ENCODE measurements around the gene RAB36.

The RAB36 gene

DNA sequence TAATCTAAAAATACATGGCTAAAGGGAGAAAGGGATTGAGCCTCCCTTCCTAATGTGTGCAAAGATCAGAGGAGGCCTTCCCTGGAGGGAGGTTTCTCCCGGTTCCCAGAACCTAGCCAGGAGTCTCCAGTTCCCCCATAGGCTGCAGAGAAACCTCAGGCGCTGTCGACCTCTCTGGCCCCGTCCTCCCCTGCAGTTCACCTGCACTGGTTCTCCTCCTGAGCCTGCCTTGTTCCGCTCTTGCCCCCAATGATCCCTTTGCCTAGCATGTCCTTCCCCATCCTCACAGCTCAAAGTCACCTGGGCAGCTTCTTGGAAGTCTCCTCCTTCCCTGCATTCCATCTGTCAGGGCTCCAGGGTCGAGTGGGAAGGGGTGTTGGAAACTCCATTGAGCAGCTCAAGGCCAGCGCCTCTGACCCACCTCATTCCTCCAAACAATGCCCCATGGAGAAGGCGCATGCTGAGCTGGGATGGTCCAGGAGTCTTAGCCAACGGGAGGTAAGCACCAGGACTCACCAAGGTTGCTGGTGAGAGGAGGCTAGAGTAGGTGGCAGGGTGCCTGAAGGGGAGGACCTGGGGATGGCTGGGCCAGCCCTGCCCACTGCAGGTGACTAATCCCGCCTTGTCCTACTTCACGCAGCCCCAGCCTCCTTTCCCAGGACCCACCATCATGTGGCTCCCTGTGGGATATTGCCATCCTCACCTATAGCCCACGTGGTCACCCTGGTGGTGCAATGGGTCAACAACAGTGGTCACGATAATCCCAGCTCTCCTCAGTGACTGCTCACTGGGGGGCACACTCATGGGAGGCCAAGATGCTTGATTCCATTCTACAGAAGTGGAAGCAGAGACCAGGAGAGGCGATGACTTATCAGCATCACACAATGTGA, 18.9 kb upstream of the RAB36 start:
- TF ChIP-seq TAF1 (IDR thresholded peaks at IDR 0.05; ENCODE audit: borderline replicate concordance, insufficient read depth, low read length) (no peak), SIN3A (IDR thresholded peaks at IDR 0.05; ENCODE audit: borderline replicate concordance, insufficient read depth, low read length) (no peak), POLR2AphosphoS5 (IDR thresholded peaks at IDR 0.05; ENCODE audit: low read depth, low read length) (no peak), FOXP2 (optimal IDR thresholded peaks at IDR 0.05; ENCODE audit: borderline replicate concordance, extremely low read depth, extremely low read length, insufficient read depth) (no peak)
- TF ChIP-seq, protein P1, sequence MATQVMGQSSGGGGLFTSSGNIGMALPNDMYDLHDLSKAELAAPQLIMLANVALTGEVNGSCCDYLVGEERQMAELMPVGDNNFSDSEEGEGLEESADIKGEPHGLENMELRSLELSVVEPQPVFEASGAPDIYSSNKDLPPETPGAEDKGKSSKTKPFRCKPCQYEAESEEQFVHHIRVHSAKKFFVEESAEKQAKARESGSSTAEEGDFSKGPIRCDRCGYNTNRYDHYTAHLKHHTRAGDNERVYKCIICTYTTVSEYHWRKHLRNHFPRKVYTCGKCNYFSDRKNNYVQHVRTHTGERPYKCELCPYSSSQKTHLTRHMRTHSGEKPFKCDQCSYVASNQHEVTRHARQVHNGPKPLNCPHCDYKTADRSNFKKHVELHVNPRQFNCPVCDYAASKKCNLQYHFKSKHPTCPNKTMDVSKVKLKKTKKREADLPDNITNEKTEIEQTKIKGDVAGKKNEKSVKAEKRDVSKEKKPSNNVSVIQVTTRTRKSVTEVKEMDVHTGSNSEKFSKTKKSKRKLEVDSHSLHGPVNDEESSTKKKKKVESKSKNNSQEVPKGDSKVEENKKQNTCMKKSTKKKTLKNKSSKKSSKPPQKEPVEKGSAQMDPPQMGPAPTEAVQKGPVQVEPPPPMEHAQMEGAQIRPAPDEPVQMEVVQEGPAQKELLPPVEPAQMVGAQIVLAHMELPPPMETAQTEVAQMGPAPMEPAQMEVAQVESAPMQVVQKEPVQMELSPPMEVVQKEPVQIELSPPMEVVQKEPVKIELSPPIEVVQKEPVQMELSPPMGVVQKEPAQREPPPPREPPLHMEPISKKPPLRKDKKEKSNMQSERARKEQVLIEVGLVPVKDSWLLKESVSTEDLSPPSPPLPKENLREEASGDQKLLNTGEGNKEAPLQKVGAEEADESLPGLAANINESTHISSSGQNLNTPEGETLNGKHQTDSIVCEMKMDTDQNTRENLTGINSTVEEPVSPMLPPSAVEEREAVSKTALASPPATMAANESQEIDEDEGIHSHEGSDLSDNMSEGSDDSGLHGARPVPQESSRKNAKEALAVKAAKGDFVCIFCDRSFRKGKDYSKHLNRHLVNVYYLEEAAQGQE (IDR thresholded peaks at IDR 0.05; ENCODE audit: insufficient read depth in 1 of 2, low read depth in 2 of 2, low read length in 2 of 2) = no peak

DNA sequence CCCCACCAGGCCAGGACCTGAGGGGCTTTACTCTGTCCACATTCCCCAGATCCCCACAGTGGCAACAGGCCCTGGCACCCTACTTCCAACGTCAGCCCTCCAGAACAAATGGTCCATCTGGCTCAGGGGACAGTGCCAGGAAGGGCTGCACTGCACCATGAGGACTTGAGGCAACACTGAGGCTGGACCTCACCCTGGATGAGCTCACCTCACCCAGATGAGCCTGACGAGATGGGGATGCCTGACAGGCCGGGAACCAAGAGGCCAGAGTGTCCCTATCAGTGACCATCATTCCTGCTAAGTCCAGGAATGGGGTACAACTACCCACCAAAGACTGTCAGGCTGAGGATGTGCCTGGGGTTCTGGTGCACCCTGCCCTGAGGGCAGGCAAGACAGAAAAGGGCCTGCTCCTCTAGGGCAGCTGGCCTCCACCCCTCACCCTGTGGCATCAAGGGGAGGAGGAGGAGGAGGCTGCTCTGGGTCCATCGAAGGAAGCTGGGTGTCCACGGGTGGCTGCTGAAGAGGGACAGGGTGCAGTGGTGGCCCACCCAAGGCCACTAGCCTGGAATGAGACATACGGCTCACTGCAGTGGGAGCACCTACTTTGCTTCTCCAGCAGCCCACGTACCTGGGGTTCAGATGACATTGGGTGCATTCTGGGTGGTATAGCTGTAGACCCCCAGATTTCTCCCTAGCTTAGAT, 18.1 kb upstream of the RAB36 start:
- TF ChIP-seq TAF1 (IDR thresholded peaks at IDR 0.05; ENCODE audit: borderline replicate concordance, insufficient read depth, low read length) (no peak), POLR2AphosphoS5 (IDR thresholded peaks at IDR 0.05; ENCODE audit: low read depth, low read length) (no peak), SIN3A (IDR thresholded peaks at IDR 0.05; ENCODE audit: borderline replicate concordance, insufficient read depth, low read length) (no peak), FOXP2 (optimal IDR thresholded peaks at IDR 0.05; ENCODE audit: borderline replicate concordance, extremely low read depth, extremely low read length, insufficient read depth) (no peak)
- TF ChIP-seq, protein P1 (IDR thresholded peaks at IDR 0.05; ENCODE audit: insufficient read depth in 1 of 2, low read depth in 2 of 2, low read length in 2 of 2) = no peak

DNA sequence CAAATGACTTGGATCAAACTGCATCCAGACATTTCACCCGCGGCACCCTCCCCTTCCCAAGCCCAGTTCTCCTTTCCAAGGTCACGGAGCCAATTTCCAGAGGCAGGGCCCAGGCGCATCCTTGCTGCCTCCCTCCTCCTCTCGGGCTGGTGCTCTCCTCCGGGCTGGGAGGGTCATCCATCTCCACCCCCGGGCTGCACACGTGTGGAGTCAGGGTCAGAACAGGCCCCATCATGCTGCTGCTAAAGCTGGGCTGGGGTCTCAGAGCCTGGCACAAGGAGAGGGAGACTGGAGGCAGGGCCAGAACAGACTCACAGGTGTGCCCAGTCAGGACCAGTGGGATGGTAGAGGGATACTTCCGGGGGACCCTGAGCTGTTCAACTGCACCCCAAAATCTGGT, 17.5 kb upstream of the RAB36 start:
- no peak for TF ChIP-seq TAF1 (IDR thresholded peaks at IDR 0.05; ENCODE audit: borderline replicate concordance, insufficient read depth, low read length)
- TF ChIP-seq, protein P1 (IDR thresholded peaks at IDR 0.05; ENCODE audit: insufficient read depth in 1 of 2, low read depth in 2 of 2, low read length in 2 of 2) = no peak

DNA sequence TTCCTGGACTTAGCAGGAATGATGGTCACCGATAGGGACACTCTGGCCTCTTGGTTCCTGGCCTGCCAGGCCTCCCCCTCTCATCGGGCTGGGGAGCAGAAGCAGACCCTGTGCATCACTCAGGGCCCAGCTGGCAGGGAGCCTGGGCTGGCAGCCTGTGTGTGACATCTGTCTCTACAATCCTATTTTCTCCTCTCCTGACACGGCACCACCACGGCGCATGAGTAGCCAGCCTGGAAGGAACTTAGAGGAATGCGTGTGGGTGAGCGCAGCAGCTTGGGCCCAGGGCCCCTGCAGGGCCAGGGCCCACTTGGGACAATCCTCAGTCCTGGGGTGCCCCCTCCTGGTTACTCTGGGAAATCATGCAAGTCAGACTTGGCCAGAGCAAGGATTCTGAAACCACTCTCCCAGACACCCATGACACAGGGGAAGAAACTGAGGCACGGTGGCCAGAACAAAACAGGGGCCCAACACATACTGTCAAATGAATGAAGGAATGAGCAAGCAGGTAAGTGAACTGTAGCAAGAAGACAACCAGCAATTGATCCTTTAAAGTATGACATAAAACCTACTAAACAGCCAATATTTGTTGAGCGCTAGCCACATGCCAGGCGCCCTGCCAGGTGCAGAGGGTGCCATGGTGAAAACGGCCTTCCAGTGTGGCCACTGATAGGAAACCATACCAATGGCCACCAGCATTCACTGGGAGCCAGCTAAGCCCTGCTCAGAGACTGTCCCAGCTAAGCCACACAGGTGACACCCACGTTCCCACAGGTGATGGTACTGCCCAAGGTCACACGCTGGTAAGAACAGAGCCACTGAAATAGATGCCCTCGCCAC, 16.8 kb upstream of the RAB36 start:
- TF ChIP-seq POLR2AphosphoS5 (IDR thresholded peaks at IDR 0.05; ENCODE audit: low read depth, low read length) (no peak), FOXP2 (optimal IDR thresholded peaks at IDR 0.05; ENCODE audit: borderline replicate concordance, extremely low read depth, extremely low read length, insufficient read depth) (no peak), TAF1 (IDR thresholded peaks at IDR 0.05; ENCODE audit: borderline replicate concordance, insufficient read depth, low read length) (no peak), SIN3A (IDR thresholded peaks at IDR 0.05; ENCODE audit: borderline replicate concordance, insufficient read depth, low read length) (no peak)
- TF ChIP-seq, protein P1 (IDR thresholded peaks at IDR 0.05; ENCODE audit: insufficient read depth in 1 of 2, low read depth in 2 of 2, low read length in 2 of 2) = no peak

Measured in PFSK-1 (cell line).